Ureter (tissue), 1 donor: Measurements from ENCODE around the gene PET100. TPM values are rescaled to one million over a fixed set of nuclear protein-coding genes. Genes with fewer than 3 reads are reported as not detected.

Experiments used
- DNase-seq: peaks from one replicate; pipeline ENCODE4 v3.0.0-alpha.2; 2020; ENCODE audit warnings: low spot score
- total RNA-seq: library from RNA; stranded (reverse); gene quantifications from one replicate; pipeline ENCODE4 v1.2.4, GENCODE V29; 2023
- donor health status: DM: yes; HTN: yes; CAD: no.

PET100 gene, protein sequence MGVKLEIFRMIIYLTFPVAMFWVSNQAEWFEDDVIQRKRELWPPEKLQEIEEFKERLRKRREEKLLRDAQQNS
- 66.7 TPM for total RNA-seq

DNA sequence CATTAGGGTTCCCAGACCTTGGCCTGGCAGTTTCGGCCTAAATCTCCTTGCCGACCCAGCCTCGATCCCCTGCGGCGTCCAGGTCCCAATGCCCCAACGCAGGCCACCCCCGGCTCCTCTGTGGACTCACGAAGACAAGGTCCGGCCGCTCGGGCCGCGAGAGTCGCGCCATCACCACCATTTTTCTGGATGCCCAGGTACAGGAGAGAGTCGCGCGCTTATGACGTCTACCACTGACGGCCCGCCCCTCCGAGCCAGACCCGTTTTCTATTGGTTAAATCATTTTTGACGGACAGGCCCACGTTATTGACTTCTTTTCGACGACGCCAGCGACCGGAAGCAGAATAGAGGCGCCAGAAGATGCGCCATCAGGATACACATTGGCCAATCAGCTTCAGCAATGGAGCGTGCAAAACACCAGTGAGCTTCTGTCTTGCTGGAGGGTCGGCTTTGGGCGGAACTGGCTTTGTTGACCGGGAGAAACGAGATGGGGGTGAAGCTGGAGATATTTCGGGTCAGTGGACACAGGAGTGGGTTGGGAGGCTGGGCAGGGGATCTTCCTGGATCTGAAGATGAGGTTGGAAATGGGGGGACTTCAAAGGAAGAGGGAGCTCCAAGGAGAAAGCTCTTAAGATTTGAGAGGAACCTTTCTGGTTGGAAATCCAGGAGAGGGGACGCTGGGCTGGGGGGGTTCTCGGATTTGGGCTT is at the start of gene PET100, which contains the start of gene XAB2:
Gene PET100 (plus strand): TSS at position 447 of the 708 bp plus-strand sequence. CDS start 41 bp downstream, at position 488.
Gene XAB2 (minus strand): TSS at position 199 of the 708 bp plus-strand sequence. CDS start 18 bp downstream, at position 181.
- peak; percentile 98 for DNase-seq

DNA sequence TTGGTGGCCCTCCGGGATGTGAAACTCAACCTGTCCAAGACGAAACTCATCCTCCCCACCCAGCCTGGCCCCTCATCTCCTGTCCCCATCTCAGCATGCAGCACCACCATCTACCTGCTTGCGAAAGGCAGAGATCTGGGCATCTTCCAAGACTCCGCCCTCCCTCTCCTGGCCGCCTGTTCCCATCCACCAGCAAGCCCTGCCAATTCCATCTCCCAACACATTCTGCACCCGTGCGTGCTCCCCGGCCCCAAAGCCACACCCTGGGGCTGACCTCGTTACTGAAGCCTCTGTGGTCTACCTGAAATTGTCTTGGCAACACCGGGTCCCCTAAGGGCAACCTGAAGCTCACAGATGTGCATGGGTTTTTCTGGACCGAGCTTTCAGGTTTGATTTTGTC is 47.1 kb upstream of the PET100 start:
- DNase-seq = no peak

DNA sequence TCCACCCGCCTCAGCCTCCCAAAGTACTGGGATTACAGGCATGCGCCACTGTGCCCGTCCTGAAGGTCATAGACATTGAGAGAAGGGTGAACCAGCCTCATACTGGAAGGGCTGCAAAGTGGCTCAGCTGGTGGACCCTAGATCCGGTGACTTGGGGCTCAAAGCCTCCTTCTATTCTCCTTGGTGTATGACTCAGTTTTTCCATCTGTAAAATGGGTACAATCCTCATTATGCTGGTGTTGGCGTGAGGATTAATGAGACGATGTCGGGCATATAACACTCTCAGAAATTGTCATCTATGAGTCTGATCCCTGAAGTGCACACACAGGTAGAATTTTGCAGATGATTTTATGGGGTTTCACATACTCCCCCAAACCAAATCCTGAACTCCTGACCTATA is 39.8 kb upstream of the PET100 start:
- DNase-seq = no peak

DNA sequence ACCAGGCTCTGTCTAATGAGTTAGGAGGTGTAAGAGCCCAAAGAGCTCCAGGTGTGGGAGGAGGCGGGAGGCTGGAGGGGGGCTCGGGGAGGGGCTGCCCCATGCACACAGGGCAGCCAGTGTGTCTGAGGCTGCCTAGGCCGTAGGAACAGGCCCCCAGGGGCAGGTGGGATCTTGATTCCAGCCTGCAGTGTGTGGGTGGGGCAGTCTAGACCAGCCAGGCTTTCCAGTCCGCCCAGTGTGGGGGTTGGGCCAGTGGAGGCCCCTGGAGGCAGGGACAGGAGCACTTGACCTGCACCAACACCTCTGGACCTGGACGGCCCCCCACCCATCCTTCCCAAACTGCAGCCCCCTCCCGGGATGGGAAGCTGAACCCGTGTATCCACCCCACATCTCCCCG is 39.3 kb upstream of the PET100 start:
- DNase-seq = peak; percentile 80

DNA sequence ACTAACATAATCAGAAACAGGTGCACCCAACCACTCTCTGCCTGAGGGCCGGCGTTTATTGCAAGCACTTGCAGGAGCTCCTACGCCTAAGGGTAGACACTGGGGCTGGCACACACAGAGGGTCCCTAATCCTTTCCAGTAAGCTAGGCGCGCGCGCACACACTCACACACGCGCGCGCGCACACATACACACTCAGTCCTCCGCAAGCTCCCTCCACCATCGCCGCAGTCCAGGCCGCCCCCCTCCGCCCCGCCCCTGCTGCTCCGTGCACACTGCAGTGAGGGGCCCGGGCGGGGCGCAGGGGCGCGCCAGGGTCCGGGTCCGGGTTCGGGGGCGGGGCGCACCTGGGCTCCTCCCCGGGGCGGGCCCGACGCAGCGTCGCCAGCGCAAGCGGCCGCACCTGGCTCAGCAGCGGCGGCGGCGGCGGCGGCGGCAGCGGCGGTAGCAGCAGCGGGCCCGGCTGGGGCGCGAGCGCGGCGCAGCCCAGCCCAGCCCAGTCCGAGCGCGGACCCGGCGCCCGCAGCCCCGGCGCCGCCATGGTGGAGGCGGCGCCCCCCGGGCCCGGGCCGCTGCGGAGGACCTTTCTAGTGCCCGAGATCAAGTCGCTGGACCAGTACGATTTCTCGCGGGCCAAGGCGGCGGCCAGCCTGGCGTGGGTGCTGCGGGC is 34.0 kb upstream of the PET100 start, which contains the start of gene CAMSAP3:
Gene CAMSAP3 (plus strand): TSS at position 398 of the 668 bp plus-strand sequence. CDS start 140 bp downstream, at position 538.
- DNase-seq = no peak

DNA sequence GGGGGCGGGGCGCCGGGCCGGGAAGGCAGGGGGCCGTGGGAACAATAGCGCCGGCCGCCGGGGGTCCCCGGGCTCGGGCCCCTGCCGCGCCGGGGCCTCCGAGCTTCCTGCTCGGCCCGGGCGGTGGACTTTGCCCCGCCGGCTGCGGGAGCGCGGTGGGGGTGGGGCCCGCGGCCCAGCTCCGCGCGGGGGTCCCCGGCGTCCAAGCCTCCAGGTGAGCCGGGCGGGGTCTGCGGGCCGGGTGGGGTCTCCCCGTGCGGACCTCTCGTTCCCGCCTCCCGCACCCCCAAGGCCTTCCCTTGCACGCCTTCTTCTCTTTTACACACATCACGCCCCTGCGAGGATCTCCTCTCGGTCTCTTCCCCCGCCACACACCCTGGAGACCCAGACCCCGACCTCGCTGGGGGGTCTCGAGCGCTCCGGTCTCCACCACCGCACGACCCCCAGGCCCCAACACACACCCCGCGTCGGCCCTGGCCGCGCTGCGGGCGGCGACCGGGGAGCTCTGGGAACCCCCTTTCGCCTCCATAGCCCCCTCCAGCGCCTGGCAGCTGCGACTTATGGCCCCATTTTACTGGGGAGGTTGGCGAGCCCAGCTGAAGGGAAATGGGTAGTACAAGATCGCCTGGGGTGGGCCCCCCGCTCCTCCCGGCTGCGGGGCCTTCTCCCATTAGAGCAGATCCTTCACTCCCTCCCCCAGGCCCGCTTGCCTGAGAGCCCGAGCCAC is 33.2 kb upstream of the PET100 start:
- no peak for DNase-seq

DNA sequence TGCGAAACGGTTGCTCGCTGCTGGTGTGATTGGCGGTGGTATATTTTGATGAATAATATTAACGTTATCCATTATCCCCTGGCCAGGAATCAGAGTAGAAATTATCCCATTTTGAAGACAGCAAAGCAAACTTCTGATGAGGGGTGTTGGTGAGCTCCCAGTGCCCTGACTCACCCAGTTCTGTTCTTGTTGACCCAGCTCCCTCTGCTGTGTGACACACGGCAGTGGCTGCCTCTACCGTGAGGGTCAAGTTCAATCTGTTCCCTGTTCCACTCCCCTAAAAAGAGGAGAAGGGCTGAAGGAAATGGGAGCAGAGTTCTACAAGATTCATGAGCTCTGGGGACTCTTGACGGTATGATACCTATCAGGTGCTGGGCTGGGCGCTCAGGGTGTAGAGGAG is 31.9 kb upstream of the PET100 start:
- no peak for DNase-seq

DNA sequence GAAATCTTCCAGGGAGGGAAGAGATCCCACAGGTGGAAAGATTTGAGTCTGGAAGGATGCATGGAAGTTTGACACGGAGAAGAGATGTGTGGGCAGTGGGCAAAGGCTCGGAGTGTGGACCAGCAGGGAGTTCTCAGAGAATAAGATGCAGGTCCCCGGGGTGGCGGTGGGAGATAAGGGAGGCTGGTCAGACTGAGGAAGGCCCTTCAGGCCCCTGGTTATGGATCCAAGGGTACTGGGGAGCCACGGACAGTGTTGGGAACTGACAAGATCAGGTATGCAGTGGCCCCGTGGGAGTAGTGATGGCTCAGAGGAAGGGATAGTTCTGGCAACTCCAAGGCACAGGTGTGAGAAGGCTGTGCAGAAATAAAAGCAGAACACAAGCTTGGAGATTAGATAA is 31.4 kb upstream of the PET100 start:
- DNase-seq = no peak

DNA sequence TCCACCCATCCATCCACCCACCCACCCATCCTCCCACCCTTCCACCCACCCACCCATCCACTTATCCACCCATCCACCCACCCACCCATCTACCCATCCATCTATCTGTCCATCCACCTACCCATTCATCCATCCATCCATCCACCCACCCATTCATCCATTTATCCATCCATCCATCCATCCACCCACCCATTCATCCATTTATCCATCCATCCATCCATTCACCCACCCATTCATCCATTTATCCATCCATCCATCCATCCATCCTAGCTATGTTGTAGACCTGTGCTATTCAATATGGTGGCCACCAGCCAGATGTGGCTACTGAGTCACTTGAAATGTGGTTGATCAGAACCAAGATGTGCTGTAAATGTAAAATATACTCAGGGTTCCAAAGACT is 28.9 kb upstream of the PET100 start:
- DNase-seq = no peak

DNA sequence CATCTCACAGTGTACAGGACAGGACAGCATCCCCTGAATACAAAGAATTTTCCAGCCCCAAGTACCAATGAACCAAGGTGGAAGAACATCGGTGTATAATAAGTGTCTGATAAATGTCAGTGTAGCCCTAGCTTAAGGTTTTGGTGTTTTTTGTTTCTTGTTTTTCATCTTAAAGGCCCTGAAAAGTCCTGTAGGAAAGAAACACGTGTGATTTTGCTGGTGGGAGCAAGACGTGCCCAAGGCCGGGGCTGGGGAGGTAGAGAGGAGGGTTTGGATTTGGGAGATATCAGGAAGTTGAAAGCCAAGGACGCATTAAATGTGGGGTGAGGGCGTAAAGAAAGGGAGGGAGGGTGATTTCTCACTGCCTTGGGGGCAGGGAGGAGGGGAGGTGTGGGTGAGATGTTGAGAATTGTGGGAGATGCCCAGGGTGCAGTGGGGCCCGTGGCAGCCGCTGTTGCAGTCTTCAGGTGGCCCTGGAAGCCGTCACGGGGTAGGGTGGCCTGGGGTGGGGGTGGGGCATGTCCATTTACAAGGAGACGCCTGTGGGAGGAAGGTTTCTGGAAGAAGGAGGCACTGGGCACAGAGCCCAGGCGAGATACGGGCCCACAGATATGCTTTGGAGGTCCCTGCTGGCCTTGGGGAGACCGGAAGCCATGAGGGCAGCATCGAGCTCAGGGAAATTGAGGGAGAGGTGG is 27.2 kb upstream of the PET100 start:
- DNase-seq = no peak

DNA sequence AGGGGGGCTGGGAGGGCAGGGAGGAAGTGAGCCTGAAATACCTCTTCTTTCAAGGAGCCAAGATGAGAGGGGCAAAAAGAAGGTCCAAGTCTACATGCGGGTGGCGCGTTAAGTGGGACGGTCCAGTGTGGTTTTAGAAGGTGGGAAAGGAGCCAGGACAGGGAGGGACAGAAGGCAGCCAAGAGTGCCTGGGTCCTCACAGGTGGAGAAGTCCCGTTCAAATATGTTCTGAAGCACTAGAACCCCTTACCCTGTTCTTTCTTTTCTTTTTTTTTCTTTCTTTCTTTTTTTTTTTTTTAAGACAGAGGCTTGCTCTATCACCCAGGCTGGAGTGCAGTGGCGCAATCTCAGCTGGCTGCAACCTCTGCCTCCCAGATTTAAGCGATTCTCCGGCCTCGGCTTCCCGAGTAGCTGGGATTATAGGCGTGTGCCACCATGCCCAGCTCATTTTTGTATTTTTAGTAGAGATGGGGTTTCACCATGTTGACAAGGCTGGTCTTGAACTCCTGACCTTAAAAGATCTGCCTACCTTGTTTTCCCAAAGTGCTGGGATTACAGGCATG is 26.6 kb upstream of the PET100 start:
- DNase-seq = no peak

DNA sequence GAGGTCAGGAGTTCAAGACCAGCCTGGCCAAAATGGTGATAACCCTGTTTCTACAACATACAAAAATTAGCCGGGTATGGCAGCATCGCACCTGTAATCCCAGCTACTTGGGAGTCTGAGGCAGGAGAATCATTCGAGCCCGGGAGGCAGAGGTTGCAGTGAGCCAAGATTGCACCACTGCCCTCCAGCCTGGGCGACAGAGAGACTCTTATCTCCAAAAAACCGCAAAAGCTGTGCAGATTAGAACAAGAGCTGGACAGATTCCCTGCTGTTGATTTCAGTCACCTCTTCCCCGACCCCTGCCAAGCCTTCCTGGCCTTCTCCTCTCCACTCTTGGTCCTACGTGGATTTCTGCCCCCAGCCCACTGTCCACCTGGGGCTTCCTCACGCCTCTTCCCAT is 25.7 kb upstream of the PET100 start:
- no peak for DNase-seq

DNA sequence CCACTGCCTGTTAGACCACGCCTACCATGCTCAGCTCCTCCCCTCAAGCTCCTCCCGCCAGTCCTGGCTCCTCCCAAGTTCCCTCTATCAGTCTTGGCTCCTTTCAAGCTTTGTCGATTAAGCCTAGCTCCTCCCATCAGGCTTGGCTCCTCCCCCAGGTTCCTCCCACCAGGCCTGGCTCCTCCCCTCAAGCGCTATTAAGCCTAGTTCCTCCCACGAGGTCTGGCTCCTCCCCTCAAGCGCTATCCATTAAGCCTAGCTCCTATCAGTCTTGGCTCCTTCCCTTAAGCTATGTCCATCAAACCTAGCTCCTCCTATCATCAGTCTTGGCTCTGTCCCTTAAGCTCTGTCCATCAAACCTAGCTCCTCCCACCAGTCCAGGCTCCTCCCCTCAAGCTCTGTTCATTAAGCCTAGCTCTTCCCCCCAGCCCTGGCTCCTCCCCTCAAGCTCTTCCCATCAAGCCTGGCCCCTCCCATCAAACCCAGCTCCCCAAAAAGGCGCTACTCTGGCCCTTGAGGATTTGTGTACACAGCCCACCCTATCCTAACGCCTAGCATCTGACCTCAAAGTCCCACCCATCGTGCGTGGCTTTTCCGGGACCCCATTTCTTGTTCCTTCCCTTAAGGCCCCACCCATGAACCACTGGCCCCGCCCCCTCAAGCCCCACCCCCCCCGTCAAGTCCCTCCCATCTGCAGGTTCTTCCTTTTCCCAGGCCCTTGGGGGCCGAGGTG is 23.9 kb upstream of the PET100 start:
- DNase-seq = no peak

DNA sequence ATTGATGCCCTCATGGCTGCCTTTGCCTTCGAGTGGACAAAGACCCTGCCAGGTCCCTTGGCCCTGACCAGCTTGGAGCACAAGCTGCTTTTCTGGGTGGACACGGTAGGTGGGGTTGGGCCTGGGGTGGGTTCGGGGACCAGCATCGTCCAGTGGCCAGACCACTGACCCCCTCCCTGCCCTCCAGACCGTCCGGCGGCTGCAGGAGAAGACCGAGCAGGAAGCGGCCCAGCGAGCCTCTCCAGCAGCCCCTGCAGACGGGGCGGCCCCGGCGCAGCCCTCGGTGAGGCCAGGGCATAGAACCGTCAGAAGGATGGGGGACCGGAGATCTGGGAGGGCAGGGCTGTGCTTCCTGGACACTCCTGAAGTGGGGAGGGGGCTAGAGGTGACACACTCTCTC is 23.3 kb upstream of the PET100 start:
- no peak for DNase-seq

DNA sequence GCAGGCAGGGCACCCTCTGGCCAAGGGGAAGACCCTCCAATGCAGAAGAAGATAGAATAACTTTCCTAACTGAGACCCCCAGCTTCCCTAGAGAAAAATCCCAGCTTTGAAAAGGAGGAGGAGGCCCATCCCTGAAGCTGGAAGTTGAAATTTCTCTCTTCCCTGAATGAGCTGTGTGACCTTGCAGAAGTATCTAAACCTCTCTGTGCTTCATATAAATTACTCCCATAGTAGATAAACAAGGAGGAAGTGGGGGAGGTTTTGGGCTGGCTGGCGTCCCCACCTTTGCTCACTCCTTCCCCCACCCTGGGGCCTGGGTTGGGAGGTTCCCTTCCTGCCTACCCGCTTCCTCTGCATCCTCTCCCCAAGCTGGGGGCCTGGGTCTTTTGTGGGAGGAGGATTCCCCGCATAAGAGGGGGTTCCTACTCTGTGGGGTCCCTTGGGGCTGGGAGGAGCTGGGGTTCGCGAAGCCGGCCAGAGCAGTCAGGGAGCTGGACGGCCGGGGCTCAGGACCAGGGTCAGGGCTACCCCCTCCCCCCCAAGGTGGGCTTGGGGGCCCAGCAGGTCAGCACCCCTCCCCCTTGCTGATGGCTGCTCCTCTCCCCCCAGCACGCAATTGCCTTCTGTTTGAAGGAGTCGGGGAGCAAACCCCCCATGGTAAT is 22.2 kb upstream of the PET100 start:
- no peak for DNase-seq

DNA sequence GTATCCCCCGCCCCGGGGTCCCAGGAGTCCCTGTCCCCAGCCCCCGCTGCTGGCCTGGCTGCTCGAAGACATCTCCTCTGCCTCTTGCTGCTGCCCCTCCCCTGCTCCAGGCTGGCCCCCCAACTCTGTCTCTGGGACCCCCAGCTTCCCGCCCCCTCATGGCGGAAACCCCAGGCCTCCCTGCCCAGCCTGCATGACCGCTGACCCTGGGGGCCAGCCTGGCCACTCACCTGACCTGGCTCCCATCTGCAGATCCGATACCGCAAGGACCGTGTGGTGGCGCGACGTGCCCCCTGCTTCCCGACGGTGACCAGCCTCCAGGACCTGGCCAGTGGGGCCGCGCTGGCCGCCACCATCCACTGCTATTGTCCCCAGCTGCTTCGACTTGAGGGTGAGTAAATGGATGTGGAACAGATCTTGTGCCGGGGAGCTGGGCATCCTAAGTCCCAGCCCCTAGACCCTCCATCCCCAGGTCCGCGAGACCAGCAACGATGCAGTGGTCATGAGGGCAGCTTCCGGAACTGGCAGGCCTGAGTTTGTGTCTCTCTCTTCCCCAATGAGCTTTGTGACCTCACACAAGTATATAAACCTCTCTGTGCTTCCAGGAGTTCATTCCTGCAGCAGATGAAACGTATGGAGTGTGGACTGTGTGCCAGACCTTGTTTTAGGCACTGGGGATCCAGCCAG is 21.6 kb upstream of the PET100 start:
- no peak for DNase-seq

DNA sequence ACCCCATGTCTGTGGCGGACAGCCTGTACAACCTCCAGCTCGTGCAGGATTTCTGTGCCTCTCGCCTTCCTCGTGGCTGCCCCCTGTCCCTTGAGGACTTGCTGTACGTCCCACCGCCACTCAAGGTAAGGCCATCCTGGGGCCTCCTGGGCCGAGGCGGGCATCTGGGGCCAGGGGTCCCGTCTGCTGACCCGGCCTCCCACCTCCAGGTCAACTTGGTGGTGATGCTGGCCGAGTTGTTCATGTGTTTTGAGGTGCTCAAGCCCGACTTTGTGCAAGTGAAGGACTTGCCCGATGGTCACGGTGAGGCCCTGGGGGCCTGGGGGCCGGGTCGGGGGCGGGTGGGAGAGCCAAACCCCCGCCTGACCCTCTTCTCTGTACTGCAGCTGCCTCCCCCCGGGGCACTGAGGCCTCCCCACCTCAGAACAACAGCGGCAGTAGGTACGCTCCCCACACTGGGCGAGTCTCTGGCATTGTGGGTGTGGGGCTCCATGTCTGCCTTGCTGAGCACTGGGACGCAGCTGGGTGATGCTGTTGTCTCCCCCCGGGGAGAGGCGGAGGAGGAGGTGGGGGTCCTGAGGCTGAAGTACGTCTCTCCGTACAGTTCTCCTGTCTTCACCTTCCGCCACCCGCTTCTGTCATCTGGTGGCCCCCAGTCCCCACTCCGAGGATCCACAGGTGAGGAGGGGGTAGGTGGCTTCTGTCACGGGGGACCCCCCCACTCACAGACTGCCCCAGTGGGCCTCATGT is 18.9 kb upstream of the PET100 start:
- no peak for DNase-seq

DNA sequence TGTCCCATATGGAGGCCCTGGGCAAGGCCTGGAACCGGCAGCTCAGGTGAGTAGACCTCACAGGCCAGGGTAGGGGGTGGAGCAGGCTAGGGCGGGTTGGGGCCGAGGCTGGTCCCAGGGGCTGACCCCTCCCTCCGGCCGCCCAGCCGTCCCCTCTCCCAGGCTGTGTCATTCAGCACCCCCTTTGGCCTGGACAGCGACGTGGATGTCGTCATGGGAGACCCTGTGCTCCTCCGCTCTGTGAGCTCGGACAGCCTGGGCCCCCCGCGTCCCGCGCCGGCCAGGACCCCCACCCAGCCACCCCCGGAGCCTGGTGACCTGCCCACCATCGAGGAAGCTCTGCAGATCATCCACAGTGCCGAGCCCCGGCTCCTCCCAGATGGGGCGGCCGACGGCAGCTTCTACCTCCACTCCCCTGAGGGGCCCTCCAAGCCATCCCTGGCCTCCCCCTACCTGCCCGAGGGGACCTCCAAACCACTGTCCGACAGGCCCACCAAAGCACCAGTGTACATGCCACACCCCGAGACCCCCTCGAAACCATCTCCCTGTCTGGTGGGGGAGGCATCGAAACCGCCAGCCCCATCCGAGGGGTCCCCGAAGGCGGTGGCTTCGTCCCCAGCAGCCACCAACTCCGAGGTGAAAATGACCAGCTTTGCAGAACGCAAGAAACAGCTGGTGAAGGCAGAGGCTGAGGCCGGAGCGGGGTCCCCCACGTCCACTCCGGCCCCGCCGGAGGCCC is 17.9 kb upstream of the PET100 start:
- DNase-seq = no peak
